ENCODE measurements around the gene BTBD1. TPM values are rescaled to one million over a fixed set of nuclear protein-coding genes. Genes with fewer than 3 reads are reported as not detected.

BTBD1 gene
- total RNA-seq, 1 donor from 2014 or later, result 51.3 TPM

DNA sequence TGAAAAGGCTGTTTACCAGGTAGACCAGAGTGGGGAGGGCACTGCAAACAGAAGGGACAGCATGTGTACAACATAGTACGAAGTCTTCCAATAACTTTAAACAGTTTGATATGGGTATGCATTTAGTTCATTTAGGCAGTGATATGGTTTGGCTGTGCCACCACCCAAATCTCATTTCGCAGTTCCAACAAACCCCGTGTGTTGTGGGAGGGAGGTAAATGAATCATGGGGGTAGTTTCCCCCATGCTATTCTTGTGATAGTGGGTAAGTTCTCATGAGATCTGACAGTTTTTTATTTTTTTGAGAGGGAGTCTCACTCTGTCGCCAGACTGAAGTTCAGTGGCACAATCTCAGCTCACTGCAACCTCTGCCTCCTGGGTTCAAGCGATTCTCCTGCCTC lies 88.6 kb downstream of the BTBD1 start:
- no peak for TF ChIP-seq POLR2AphosphoS5 (IDR thresholded peaks at IDR 0.05; ENCODE audit: insufficient read depth in 1 of 2, low read depth in 1 of 2)
- TF ChIP-seq, protein P1, sequence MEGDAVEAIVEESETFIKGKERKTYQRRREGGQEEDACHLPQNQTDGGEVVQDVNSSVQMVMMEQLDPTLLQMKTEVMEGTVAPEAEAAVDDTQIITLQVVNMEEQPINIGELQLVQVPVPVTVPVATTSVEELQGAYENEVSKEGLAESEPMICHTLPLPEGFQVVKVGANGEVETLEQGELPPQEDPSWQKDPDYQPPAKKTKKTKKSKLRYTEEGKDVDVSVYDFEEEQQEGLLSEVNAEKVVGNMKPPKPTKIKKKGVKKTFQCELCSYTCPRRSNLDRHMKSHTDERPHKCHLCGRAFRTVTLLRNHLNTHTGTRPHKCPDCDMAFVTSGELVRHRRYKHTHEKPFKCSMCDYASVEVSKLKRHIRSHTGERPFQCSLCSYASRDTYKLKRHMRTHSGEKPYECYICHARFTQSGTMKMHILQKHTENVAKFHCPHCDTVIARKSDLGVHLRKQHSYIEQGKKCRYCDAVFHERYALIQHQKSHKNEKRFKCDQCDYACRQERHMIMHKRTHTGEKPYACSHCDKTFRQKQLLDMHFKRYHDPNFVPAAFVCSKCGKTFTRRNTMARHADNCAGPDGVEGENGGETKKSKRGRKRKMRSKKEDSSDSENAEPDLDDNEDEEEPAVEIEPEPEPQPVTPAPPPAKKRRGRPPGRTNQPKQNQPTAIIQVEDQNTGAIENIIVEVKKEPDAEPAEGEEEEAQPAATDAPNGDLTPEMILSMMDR (IDR thresholded peaks at IDR 0.05), result no peak
- no peak for TF ChIP-seq POLR2A (IDR thresholded peaks at IDR 0.05)
- no peaks in the 10 kb centered on the region for H3K27me3 ChIP-seq
- no peak overlapping the region for H3K4me3 ChIP-seq
- no peak overlapping the region for H3K27ac ChIP-seq
- no peaks in the 10 kb centered on the region for H3K36me3 ChIP-seq
- no peaks in the 10 kb centered on the region for H3K4me1 ChIP-seq
- intact Hi-C loops (cut with DNase I), result no loop called here
- DNase-seq (ENCODE audit: extremely low spot score in 2 of 2), result no peak
- no peaks in the 10 kb centered on the region for H3K9me3 ChIP-seq

DNA sequence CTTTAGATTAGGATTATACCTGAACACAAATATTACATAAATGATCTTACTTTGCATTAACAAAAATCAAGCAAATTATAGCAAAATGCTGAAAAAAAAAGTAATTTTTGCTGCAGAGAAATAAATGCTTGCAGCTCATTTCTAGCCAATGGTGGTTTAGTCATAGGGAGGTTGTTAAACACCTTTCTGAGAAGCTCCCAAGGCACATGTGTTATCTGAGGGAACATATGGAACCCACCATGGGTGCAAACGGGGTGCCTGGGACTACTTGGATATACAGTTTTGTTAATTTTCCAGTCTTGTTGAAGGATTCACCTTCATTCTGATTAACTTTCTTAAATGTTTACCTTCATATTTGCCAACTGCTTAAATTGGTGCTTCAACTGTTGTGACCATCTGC lies 90.0 kb downstream of the BTBD1 start:
- H3K27ac ChIP-seq, result no peak overlapping the region
- no peaks in the 10 kb centered on the region for H3K4me1 ChIP-seq
- DNase-seq (ENCODE audit: extremely low spot score in 2 of 2), result no peak
- H3K36me3 ChIP-seq, result no peaks in the 10 kb centered on the region
- no peak overlapping the region for H3K4me3 ChIP-seq
- intact Hi-C loops (cut with DNase I), result no loop called here
- no peaks in the 10 kb centered on the region for H3K9me3 ChIP-seq
- TF ChIP-seq POLR2A (IDR thresholded peaks at IDR 0.05) (no peak), POLR2AphosphoS5 (IDR thresholded peaks at IDR 0.05; ENCODE audit: insufficient read depth in 1 of 2, low read depth in 1 of 2) (no peak)
- TF ChIP-seq, protein P1 (IDR thresholded peaks at IDR 0.05), result no peak
- H3K27me3 ChIP-seq, result no peaks in the 10 kb centered on the region

DNA sequence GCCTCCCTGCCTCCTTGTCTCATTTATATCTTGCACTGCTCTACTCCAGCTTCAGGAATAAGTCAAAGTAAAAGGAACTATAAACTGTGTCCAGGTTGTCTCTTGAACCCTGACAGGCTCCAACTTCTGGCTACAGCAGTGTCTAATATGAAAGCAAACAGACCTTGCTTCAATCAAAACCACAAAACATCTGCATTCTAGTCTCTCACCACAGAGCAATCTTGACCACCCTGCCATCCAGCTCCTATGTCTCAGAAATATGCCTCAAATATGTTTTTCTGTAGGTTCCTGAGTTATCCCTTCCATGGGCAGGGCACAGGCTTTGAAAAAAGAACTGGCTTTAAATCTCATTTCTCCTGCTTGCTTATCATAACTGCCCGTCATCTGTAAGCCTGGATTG lies 94.1 kb downstream of the BTBD1 start:
- Histone ChIP-seq H3K4me1 (no peaks in the 10 kb centered on the region), H3K36me3 (no peaks in the 10 kb centered on the region), H3K9me3 (no peaks in the 10 kb centered on the region), H3K27ac (no peak overlapping the region), H3K4me3 (no peak overlapping the region), H3K27me3 (no peaks in the 10 kb centered on the region)
- TF ChIP-seq POLR2A (IDR thresholded peaks at IDR 0.05) (no peak), POLR2AphosphoS5 (IDR thresholded peaks at IDR 0.05; ENCODE audit: insufficient read depth in 1 of 2, low read depth in 1 of 2) (no peak)
- TF ChIP-seq, protein P1 (IDR thresholded peaks at IDR 0.05), result no peak
- DNase-seq (ENCODE audit: extremely low spot score in 2 of 2), result no peak
- intact Hi-C loops (cut with DNase I), result no loop called here

DNA sequence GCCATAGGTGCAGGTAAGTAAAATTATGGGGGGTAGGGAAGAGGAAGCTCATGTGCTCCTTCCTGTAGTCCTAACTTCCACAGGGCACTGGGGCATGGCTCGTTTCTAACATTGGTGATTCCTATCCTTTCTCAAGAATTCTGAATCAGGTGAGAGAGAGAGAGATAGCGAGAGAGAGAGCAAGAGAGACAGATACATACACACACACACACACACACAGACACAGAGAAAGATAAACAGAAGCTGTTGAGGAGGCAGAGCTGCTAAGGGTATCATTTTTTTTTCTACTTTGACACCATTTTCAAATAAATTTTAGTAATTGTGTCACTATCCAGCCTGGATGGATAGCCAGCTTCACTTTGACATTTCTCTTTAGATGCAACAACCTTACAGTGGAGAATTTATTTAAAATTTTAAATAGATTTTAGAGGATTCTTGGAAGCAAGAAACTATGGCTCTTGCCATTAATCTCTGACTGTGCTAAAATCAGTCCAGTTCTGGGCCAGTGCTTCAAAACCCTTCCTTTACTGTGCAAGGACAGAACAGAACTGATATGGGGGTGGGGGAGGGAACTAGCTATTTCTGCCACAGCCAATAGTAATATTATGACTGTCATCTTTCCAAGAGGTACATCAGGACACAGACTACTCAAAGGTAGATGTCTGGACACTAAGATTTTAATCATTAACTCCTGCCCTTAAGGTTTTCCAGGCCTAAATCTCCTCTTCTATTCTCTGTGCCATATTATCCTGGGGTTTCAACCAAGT lies 95.7 kb downstream of the BTBD1 start:
- H3K4me1 ChIP-seq, result no peaks in the 10 kb centered on the region
- no peak overlapping the region for H3K4me3 ChIP-seq
- no peaks in the 10 kb centered on the region for H3K9me3 ChIP-seq
- H3K27me3 ChIP-seq, result no peaks in the 10 kb centered on the region
- H3K27ac ChIP-seq, result no peak overlapping the region
- H3K36me3 ChIP-seq, result no peaks in the 10 kb centered on the region
- intact Hi-C loops (cut with DNase I), result no loop called here
- no peak for DNase-seq (ENCODE audit: extremely low spot score in 2 of 2)
- TF ChIP-seq, protein P1 (IDR thresholded peaks at IDR 0.05), result no peak
- TF ChIP-seq POLR2AphosphoS5 (IDR thresholded peaks at IDR 0.05; ENCODE audit: insufficient read depth in 1 of 2, low read depth in 1 of 2), result no peak
- no peak for TF ChIP-seq POLR2A (IDR thresholded peaks at IDR 0.05)

DNA sequence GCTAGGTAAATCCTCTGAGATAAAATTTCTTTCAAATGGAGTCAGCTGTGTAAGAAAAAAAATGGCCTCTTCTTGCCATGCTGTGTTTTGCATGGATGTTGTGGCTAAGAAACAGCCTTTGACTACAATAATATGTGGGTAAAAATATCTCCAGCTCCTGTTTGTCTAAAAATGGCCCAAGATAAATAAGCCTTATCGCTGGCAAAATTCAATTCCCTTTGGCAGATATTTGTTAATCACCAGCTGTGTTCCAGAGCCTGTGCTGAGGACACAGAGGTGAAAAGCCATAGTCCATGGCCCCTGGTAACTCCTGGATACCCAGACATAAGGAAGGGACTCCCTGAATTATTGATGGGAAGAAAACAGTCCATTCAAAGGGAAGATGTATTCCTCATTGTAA lies 96.4 kb downstream of the BTBD1 start:
- intact Hi-C loops (cut with DNase I), result no loop called here
- Histone ChIP-seq H3K9me3 (no peaks in the 10 kb centered on the region), H3K27me3 (no peaks in the 10 kb centered on the region), H3K4me1 (no peaks in the 10 kb centered on the region), H3K4me3 (no peak overlapping the region), H3K36me3 (no peaks in the 10 kb centered on the region), H3K27ac (no peak overlapping the region)
- TF ChIP-seq, protein P1 (IDR thresholded peaks at IDR 0.05), result no peak
- TF ChIP-seq POLR2AphosphoS5 (IDR thresholded peaks at IDR 0.05; ENCODE audit: insufficient read depth in 1 of 2, low read depth in 1 of 2), result no peak
- no peak for TF ChIP-seq POLR2A (IDR thresholded peaks at IDR 0.05)
- DNase-seq (ENCODE audit: extremely low spot score in 2 of 2), result no peak
